Occipital lobe (tissue), 2 donors: ENCODE results near the gene TLE6. TPM values are rescaled to one million over a fixed set of nuclear protein-coding genes. Genes with fewer than 3 reads are reported as not detected.
"Not testable (repeated sequence)": the region's sequence is repeated elsewhere in the genome, so short reads cannot be mapped to it uniquely, and the experiment has no call there.

Experiments
- DNase-seq: peaks from one replicate; lab custom pipeline; 2025; lab: John Stamatoyannopoulos, UW
- total RNA-seq: library from RNA; depleted of rRNA; stranded (reverse); fragments of >200 nt; gene quantifications from one replicate; pipeline ENCODE4 v1.2.3, GENCODE V29; 2014

The TLE6 gene
- total RNA-seq, 1 donor from 2014 or later: 0.16 TPM

DNA sequence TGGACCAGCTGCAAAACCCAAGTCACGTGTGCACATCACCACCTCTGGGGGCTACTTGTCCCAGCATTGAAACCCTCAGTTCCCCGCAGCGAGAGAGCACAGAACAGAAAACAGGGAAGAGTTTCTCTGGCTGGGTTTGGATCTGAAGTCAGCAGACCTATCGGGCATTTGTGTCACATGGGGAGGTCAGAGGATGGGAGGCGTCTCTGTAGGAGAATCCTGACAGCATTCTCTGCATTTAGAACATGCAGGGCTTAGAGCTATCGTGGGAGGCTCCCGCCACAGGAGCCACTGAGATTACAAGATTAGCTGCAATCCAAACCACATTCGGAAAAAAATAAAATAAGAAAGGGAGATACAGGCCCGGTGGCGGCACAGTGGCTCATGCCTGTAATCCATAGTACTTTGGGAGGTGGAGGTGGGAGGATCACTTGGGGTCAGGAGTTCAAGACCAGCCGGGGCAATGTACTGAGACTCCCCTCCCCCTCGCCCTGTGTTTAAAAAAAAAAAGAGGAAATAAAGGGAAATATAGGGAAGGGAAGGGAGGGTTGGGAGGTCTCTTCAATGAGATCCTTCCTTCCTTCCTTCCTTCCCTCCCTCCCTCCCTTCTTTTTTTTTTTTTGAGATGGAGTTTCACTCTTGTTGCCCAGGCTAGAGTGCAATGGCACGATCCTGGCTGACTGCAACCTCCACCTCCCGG, 2.9 kb upstream of the TLE6 start:
- DNase-seq: peak; percentile 20

DNA sequence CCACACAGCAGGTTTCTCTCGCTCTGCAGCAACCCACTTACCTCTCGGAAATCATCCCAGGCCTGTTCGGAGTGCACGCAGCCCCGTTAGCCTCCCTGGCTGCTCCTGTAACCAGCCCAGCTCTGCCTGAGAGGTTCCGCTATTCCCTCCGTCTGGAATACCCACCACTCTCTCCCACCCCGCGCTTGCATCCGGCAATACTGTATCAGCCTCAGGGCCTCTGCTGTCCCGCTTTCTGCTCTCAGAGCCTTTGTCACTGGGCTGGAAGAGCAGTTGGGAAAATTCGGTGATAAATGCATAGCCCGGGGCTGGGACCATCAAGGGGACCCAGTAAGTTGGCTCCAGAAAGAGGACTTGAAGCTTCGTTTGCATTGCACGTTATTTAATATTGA, 759 bp upstream of the TLE6 start:
- no peak for DNase-seq

- DNase-seq: no peak
These were observed 378 bp downstream of the TLE6 start for GRCh38 chr19:2977746-2978138.

DNA sequence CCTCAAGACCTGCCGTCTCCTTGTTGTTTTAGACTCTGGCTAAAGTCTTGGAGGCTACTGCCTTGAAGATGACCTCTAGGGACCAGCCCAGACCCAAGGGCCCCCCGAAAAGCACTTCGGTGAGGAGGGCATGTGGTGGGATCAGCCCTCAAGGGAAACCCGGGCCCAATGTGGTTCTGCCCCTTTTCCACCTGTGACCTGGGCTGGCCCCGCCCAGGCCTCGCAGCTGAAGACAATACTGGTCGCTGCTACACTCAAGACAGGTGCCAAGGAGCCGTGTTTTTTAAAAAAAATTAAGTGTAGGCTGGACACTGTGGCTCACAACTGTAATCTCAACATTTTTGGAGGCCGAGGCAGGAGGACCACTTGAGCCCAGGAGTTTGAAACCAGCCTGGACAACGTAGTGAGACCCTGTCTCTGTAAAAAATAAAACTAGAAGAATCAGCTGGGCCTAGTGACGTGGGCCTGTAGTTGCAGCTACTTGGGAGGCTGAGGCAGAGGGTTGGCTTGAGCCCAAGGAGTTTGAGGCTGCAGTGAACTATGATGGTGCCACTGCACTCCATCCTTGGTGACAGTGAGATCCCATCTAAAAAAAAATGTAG, 903 bp downstream of the TLE6 start:
- no peak for DNase-seq

- DNase-seq: no peak
These were observed 1.4 kb downstream of the TLE6 start for GRCh38 chr19:2978772-2979171.

- DNase-seq: no peak
These were observed 4.5 kb downstream of the TLE6 start for GRCh38 chr19:2981898-2982297.

- DNase-seq: no peak
These were observed 5.2 kb downstream of the TLE6 start for GRCh38 chr19:2982561-2982960.

- DNase-seq: peak; percentile 44
These were observed 5.6 kb downstream of the TLE6 start for GRCh38 chr19:2982983-2983350.

GRCh38 chr19:2983351-2984214, 6.2 kb downstream of the TLE6 start:
- no peak for DNase-seq

DNA sequence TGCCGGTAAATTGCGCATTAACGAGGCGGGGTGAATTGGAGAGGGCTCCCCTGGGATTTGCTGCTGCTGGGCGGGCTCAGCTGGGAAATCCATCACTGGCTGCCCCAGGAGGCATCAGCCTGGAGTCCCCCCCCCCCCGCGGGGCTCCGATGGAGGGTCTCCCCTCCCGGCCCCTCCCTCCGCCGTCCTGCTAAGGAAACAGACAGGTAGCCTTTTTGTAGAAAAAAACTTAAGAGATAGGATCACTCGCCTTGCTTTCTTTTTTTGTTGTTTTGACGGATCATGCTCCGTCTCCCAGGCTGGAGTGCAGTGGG, 6.8 kb downstream of the TLE6 start:
- DNase-seq: no peak

- no peak for DNase-seq
These were observed 9.7 kb downstream of the TLE6 start for GRCh38 chr19:2986951-2987524.

GRCh38 chr19:2987797-2988196, 10.4 kb downstream of the TLE6 start:
- DNase-seq: no peak

DNA sequence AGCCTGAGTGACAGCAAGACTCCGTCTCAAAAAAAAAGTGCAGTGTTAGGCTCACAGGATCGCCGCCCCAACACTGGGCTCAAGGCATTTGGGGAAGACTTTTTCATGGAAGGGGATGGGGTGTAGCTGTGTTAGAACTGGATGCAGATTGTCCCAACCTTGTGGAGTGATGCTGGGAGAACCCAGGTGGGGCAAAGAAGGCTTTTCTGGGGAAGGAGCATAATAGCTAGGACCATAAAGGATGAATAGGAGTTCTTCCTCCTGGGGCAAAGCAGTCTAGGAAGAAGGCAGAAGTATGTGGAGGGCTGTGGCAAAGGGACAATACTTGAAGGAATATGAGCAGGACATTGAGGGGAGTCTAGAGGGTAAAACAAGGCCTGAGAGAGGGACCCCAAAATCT, 11.2 kb downstream of the TLE6 start:
- no peak for DNase-seq

DNA sequence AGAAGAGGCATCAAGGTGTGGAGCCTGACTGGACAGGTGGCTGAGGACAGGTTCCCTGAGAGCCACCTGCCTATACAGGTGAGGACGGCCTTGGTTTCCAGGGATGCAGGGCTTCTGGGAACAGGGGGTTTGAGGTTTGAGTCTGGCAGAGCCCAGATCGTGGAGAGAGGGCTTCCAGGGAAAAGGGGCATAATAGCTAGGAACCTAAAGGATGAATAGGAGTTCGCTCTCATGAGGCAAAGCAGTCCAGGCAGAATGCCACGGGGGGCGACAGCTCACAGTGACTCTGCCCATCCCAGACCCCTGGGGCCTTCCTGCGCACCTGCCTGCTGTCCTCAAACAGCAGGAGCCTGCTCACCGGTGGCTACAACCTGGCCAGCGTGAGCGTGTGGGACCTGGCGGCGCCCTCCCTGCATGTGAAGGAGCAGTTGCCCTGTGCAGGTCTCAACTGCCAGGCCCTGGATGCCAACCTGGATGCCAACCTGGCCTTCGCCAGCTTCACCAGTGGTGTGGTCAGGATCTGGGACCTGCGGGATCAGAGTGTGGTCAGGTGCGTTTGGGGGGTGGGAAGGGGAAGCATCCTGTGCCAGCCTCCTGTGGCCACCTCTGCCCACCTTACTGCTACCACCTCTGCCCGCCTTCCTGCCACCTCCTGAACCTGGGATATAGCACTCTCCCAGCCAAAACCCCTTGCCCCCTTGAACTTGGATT, 12.0 kb downstream of the TLE6 start:
- DNase-seq: no peak

- not testable (repeated sequence) for DNase-seq
These were observed 15.0 kb downstream of the TLE6 start for GRCh38 chr19:2992333-2992732.

GRCh38 chr19:2992958-2993357, 15.6 kb downstream of the TLE6 start:
- DNase-seq: no peak

DNA sequence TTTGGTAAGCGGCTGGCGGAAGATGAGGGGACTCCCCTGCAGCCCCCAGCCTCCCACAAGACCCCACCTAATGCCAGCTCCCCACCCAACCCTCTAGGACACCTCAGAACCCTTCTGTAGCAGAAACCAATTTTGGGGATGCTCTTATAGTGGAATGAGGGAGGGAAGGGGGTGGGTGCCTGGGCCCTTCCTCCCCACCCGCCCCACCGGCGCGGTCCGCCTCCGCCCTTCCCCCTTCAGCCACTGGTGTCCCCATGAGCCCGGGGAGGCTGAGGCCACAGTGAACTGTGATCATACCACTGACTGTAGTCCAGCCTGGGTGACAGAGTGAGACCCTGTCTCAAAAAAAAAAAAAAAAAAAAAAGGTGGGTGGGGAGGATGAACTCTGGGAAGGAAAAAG, 16.2 kb downstream of the TLE6 start:
- no peak for DNase-seq

- DNase-seq: no peak
These were observed 17.3 kb downstream of the TLE6 start for GRCh38 chr19:2994588-2995131.

DNA sequence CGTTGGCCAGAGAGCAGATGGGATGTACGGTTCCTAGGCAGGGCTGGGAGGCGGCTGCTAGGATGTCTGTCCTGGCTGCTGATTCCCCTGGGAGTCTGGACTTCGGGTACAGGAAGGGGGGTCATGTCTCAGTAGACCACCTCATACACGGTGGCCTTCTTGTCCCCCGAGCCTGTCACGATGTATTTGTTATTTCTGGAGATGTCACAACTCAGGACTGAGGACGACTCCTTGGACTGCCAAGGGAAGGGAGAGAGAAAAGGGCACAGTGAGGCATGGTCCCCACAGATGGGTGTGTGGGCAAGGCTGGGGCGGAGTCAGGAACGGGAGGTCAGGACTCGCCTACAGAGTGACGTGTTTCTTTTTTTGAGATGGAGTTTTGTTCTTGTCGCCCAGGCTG, 20.4 kb downstream of the TLE6 start:
- no peak for DNase-seq

DNA sequence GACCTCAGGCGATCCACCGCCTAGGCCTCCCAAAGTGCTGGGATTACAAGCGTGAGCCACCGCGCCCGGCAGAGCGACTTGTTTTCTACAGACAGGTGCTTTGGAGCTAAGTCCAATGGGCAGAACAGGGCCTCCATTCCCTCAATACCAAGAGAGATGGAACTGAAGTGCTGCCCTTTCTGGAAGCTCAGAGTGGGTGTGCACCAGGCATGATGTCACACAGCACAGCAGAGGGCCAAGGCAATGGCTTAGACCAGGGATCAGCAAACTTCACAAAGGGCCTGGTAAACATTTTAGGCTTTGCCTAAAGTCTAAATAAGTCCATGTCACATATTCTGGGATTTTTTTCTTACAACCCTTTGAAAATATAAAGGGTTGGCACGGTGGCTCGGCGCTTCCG, 21.3 kb downstream of the TLE6 start:
- no peak for DNase-seq

- DNase-seq: no peak
These were observed 24.0 kb downstream of the TLE6 start for GRCh38 chr19:3001235-3001800.
